SJSA1 (cell line): ENCODE measurements around the gene LRRC8E. TPM values are rescaled to one million over a fixed set of nuclear protein-coding genes. Genes with fewer than 3 reads are reported as not detected.
A peak's percentile ranks its signal among the peaks of the same experiment; 100 is the strongest.
"Not testable (repeated sequence)": the region's sequence is repeated elsewhere in the genome, so short reads cannot be mapped to it uniquely, and the experiment has no call there.

Source experiments
- DNase-seq, 2 experiments: peaks; one replicate each; pipeline ENCODE4 v3.0.0-alpha.2; 2015 to 2020; ENCODE audit warnings: low spot score in 2 of 2, low read depth in 1 of 2
- H3K27ac ChIP-seq: fragments of 250-450 bp; sonication (Bioruptor Pico); 2 replicates; pipeline ENCODE4 v1.5.1; 2020; ENCODE audit warnings: mild to moderate bottlenecking, moderate library complexity
- H3K27me3 ChIP-seq: fragments of 250-450 bp; sonication (Bioruptor Pico); replicated peaks from 2 replicates; pipeline ENCODE4 v1.5.1; 2020; ENCODE audit warnings: mild to moderate bottlenecking, moderate library complexity
- H3K36me3 ChIP-seq: fragments of 250-450 bp; sonication (Bioruptor Pico); 2 replicates; pipeline ENCODE4 v1.5.1; 2020; ENCODE audit warnings: mild to moderate bottlenecking
- H3K4me1 ChIP-seq: fragments of 250-450 bp; sonication (Bioruptor Pico); replicated peaks from 2 replicates; pipeline ENCODE4 v1.6.1; 2021; ENCODE audit warnings: mild to moderate bottlenecking
- H3K4me3 ChIP-seq: fragments of 250-450 bp; sonication (Bioruptor Pico); 2 replicates; pipeline ENCODE4 v1.5.1; 2020; ENCODE audit warnings: mild to moderate bottlenecking
- H3K9me3 ChIP-seq: fragments of 250-450 bp; sonication (Bioruptor Pico); replicated peaks from 2 replicates; pipeline ENCODE4 v1.5.1; 2020; ENCODE audit warnings: mild to moderate bottlenecking
- total RNA-seq: library from RNA; depleted of rRNA; stranded (reverse); fragments of >200 nt; shearing (Covaris generic); gene quantifications from 2 replicates; pipeline ENCODE4 v1.2.3, GENCODE V29; 2014

LRRC8E gene
- total RNA-seq, 1 experiment from 2014 or later = 2.1 TPM

DNA sequence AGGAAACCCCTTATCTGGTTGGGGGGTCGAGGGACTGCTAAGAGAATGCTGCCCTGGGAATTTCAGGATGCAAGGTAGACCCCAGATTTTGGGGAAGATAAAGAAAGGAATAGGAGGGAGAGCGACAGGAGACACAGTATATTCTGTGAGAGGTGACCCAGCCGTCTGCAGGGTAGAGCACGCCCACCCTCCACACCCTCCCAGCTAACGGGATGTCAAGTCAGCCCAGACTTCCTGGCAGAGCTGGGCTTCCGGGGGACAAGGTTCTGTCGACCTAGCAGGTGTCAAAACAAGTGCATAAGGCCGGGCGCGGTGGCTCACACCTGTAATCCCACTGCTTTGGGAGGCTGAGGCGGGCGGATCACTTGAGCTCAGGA lies 13.4 kb upstream of the LRRC8E start:
- Histone ChIP-seq H3K9me3 (no peaks in the 10 kb centered on the region), H3K27me3 (peaks cover 39% of the 10 kb centered on the region), H3K36me3 (no peaks in the 10 kb centered on the region), H3K27ac (no peak overlapping the region), H3K4me1 (peaks cover 12% of the 10 kb centered on the region), H3K4me3 (no peak overlapping the region)
- DNase-seq = no peak

DNA sequence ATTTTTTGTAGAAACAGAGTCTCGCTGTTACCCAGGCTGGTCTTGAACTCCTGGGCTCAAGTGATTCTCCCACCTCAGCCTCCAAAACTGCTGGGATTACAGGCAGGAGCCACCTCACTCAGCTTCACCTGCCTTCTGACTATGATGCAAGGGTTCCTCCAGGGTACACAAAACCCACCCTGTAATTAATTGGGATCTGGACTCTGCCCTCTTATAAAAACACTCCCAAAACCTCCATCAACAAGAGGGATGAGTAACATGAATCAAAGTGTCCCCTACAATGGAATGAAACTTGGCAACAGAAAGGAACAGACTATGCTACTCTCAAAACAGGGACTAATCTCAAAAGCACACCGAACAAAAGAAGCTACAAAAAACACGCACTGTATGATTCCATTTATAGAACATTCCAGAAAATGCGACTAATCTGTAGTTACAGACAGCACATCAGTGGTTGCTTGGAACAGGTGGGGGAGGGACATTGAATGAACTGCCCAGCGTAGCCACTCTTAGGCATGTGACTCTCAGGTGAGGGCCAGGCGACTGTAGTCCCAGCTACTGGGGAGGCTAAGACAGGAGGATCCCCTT lies 11.0 kb upstream of the LRRC8E start:
- Histone ChIP-seq H3K9me3 (no peaks in the 10 kb centered on the region), H3K4me1 (peaks cover 2% of the 10 kb centered on the region), H3K27me3 (peaks cover 38% of the 10 kb centered on the region), H3K4me3 (no peak overlapping the region), H3K27ac (no peak overlapping the region), H3K36me3 (no peaks in the 10 kb centered on the region)
- DNase-seq = no peak

DNA sequence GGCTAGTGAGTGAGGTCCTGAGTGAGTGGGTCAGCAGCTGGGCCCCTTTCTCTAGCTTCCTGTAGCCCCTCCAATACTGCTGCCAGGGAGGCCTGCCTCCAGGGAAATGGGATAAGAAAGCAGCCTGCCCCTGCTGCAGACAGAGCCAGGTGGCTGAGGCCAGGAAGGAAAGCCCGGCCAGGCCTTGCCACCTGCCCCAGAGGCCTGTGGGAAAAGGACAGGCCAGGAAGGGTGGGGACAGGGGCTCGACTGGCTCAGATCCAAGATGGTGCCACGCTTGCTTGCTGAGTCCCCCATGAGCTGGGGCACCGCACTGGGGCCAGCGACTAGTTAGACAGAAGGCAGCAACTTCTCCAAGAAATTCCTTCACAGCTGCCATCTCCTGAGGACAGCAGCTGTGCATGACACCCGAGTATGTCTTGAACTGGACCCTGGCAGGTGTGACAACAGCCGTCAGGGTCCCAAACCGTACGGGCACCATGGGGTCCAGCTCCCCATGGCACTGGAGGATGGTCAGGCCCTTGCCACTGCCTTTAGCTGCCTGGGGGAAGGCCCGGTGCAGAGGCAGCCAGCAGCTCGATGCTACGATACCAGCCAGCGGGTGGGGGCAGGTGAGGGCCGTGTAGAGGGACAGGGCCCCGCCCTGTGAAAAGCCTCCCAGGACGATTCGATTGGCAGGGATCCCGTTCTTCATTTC lies 9.1 kb upstream of the LRRC8E start:
- H3K36me3 ChIP-seq = no peaks in the 10 kb centered on the region
- H3K9me3 ChIP-seq = no peaks in the 10 kb centered on the region
- peaks cover 21% of the 10 kb centered on the region for H3K27me3 ChIP-seq
- H3K4me1 ChIP-seq = no peaks in the 10 kb centered on the region
- no peak overlapping the region for H3K4me3 ChIP-seq
- no peak overlapping the region for H3K27ac ChIP-seq
- DNase-seq = peak in 1 of 2 experiments; percentile 44

DNA sequence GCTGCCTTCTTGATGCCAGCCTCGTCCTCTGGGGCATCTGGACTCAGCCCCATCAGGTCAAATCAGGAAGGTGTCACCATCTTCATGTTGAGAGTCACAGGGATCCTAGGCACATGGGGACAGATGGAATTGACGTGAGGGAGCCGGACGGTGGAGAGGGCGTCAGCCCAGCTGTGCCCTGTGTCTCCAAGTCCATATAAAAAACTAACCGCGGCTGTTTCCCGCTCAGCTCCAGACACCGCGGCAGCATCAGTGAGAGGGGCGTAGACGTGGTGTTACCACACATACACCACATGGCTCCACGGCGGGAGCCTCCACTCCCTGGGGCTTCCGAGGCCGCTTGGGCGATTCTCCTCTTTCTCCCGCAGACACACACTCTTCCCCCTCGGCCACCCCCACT lies 8.5 kb upstream of the LRRC8E start:
- peaks cover 16% of the 10 kb centered on the region for H3K27me3 ChIP-seq

DNA sequence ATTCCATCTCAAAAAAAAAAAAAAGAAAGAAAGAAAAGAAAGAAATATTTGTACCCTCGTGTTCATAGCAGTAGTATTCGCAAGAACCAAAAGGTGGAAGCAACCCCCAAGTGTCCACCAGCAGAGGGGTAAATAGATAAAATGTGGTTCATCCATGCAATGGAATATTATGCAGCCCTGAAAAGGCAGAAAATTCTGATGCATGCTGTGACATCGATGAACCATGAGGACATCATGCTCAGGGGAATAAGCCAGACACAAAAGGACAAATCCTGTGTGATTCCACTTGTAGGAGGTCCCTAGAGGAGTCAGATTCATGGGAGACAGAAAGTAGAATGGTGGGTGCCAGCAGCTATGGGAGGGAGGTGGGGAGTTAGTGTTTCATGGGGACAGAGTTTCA lies 6.4 kb upstream of the LRRC8E start:
- no peaks in the 10 kb centered on the region for H3K4me1 ChIP-seq
- H3K9me3 ChIP-seq = no peaks in the 10 kb centered on the region
- H3K36me3 ChIP-seq = no peaks in the 10 kb centered on the region
- 0 out of 2 replicates have a peak, but pooled peaks cover 4% of the 10 kb centered on the region for H3K27me3 ChIP-seq
- H3K27ac ChIP-seq = no peak overlapping the region
- no peak for DNase-seq
- no peak overlapping the region for H3K4me3 ChIP-seq

More for the DNA sequence above, 8.5 kb upstream of the LRRC8E start:
- Histone ChIP-seq H3K36me3 (no peaks in the 10 kb centered on the region), H3K4me1 (no peaks in the 10 kb centered on the region), H3K9me3 (no peaks in the 10 kb centered on the region), H3K4me3 (no peak overlapping the region), H3K27ac (no peak overlapping the region)
- no peak for DNase-seq

DNA sequence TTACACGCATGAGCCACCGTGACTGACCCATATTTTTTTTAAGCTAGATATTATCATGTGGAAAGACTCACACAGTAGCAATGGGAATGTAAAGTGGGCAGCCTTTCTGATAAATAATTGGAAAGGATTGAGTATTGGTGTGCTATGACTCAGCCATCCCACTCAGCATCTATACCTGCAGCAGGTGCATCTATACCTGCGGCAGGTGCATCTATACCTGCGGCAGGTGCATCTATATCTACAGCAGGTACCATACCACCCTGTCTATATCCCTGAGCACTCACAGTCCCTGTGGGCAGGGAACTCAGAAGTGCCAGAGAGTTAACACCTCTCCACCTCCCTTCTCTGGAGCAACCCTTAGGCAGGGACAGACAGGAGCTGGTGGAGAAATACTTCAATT lies 5.2 kb upstream of the LRRC8E start:
- DNase-seq = no peak
- H3K4me3 ChIP-seq = no peak overlapping the region
- H3K27ac ChIP-seq = no peak overlapping the region
- H3K4me1 ChIP-seq = peaks cover 1% of the 10 kb centered on the region; the same call in 1 of the 2 replicates
- no peaks in the 10 kb centered on the region for H3K36me3 ChIP-seq
- H3K9me3 ChIP-seq = no peaks in the 10 kb centered on the region
- H3K27me3 ChIP-seq = no peaks in the 10 kb centered on the region

DNA sequence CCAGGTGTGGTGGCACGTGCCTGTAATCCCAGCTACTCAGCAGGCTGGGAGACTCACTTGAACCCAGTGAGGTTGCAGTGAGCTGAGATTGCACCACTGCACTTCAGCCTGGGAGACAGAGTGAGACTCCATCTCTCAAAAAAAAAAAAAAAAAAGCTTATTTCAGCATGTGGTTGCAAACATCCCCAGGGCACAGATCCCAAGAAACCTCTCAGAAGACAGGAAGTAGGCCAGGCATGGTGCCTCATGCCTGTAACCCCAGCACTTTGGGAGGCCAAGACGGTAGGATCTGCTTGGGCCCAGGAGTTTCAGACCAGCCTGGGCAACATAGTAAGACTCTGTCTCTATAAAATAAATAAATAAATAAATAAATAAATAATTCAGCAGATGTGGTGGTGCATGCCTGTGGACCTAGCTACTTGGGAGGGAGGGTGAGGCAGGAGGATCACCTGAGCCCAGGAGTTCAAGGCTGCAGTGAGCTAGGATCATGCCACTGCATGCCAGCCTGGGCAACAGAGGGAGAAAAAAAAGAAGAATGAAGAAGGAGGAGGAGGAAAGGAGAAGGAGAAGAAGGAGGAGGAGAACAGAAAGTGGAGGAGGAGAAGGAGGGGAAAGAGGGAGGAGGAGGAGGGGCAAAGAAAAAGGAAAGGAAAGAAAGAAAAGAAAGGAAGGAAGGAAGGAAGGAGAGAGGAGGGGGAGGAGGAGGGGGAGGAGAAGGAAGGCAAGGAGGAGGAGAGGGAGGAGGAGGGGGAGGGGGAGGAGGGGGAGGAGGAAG lies 4.3 kb upstream of the LRRC8E start:
- H3K27me3 ChIP-seq = no peaks in the 10 kb centered on the region
- H3K27ac ChIP-seq = no peak overlapping the region
- no peaks in the 10 kb centered on the region for H3K9me3 ChIP-seq
- peaks cover 9% of the 10 kb centered on the region; the same call in 1 of the 2 replicates for H3K4me1 ChIP-seq
- no peak for DNase-seq
- no peaks in the 10 kb centered on the region for H3K36me3 ChIP-seq
- no peak overlapping the region for H3K4me3 ChIP-seq

DNA sequence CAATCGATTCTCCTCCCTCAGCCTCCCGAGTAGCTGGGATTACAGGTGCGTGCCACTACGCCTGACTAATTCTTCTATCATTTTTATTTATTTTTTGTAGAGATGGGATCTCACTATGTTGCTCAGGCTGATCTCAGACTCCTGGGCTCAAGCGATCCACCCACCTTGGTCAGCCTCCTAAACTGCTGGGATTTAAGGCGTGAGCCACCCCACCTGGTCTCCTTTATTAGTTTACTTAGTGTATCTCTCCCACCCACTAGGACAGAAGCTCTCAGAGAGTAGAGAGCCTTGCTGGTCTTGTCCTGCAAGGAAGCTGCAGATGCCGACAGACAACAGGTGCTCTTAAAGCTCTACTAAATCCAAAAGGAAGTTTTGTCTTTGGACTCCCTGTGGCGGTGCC lies 2.5 kb upstream of the LRRC8E start:
- Histone ChIP-seq H3K36me3 (no peaks in the 10 kb centered on the region), H3K4me3 (no peak overlapping the region), H3K27ac (no peak overlapping the region), H3K27me3 (no peaks in the 10 kb centered on the region), H3K9me3 (no peaks in the 10 kb centered on the region), H3K4me1 (peaks cover 9% of the 10 kb centered on the region; the same call in 1 of the 2 replicates)
- no peak for DNase-seq

DNA sequence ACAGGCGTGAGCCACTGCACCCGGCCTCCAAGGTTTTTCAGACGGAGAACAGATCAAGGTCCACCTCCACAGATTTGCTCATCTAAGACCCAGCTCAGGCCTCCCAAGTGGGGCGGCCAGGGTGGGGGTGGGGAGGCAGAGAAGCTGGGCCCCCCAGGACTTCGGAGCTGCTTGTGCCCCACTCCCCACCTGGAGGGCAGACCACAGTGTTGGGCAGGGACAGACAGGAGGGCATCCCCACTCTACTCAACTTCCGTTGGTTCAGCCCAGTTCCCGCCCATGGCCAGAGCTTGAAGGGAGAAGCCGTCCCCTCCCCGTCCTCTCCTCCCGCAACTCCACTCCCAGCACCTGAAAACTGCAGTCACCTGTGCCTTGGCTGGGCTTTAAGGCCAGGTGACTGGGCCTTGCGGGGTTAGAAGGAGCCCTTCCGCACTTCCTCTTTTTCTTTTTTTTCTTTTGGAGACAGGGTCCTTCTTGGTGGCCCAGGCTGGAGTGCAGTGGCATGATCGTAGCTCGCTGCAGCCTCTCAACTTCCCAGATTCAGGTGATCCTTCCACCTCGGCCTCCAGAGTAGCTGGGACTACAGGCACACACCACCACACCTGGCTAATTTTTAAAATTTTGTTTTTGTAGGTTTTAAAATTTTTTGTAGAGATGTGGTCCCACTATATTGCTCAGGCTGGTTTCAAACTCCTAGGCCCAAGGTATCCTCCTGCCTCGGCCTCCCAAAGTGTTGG lies 734 bp upstream of the LRRC8E start:
- H3K4me3 ChIP-seq = no peak overlapping the region

DNA sequence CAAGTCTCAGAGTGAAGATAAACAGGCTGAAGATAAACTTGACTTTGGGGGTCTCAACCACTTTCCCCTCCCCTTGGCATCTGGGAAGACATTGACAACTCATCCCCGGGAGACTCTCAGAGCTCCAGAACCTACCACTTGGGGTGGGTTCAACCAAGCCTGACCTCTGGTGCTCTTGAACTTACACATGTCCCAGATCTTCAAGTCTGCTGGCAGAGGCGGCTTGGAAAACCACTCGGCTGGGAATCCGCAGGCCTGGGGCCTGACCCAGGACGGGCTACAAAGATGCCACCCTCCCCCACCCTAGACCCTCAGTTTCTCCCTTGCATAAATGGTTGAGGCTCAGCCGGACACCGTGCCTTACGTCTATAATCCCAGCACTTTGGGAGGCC lies 512 bp downstream of the LRRC8E start:
- no peaks in the 10 kb centered on the region for H3K36me3 ChIP-seq
- DNase-seq = no peak
- H3K9me3 ChIP-seq = no peaks in the 10 kb centered on the region
- peaks cover 9% of the 10 kb centered on the region; the same call in 1 of the 2 replicates for H3K4me1 ChIP-seq
- peak overlapping the region; percentile 43 for H3K4me3 ChIP-seq
- H3K27ac ChIP-seq = no peak overlapping the region
- no peaks in the 10 kb centered on the region for H3K27me3 ChIP-seq

More for the DNA sequence above, 734 bp upstream of the LRRC8E start:
- no peaks in the 10 kb centered on the region for H3K36me3 ChIP-seq
- DNase-seq = no peak
- peaks cover 9% of the 10 kb centered on the region; the same call in 1 of the 2 replicates for H3K4me1 ChIP-seq
- no peak overlapping the region for H3K27ac ChIP-seq
- H3K27me3 ChIP-seq = no peaks in the 10 kb centered on the region
- H3K9me3 ChIP-seq = no peaks in the 10 kb centered on the region

DNA sequence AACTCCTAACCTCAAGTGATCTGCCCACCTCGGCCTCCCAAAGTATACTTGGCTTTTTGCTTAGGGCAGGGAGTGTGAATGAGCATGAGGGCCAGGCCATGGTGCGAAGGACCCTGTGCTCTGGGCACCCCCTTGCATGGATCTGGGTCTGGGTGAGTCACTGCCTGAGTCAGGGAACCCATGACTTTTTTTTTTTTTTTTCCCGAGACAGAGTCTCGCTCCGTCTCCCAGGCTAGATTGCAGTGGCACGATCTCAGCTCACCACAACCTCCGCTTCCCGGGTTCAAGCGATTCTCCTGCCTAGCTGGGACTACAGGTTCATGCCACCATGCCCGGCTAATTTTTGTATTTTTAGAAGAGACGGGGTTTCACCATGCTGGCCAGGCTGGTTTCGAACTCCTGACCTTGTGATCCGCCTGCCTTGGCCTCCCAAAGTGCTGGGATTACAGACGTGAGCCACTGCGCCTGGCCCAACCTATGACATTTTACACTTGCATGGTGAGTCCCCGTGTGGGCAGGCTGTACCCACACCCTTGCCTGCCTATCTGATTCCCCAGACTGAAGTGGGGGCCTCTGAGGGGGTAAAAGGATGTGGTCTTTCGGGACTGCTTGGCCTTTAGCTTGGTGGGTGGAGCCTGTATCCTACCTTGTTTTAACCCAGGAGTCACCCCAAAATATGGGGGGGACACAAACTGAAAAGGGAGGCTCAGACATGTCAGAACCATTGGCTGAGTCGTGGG lies 5.2 kb downstream of the LRRC8E start:
- not testable (repeated sequence) for DNase-seq

DNA sequence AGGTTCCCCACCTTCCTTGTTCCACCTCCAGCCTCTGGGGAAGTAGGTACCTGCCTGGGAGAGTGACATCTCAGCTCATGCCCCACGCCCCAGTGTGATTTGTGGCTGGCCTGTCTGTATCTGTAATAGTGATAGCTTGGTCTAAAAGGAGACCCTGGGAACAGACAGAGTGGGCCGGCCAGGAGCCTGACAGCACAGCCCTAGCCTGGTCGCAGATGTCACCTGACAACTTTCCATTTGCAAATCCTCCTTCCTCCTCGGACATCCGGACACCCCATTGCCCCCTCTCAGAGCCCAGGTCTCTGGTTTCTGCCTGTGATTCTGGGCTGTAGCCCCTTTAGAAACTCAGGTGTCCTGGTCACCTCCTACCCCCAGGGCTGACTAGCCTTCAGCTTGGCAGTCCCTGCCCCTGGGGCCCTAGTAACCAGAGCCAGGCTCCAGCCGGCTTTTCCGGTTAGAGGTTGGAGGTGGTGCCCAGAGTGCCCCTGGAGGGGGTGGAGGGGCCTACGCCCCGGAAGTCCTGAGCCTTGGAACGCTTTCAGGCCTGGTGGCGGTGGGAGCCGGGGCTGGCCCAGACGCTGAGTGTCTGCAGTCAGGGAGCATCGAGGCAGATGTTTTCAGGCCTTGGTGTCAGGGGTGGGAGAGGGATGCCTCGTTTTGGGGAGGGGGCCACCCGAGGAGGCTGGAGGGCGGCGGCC lies 6.5 kb downstream of the LRRC8E start:
- no peaks in the 10 kb centered on the region for H3K27me3 ChIP-seq
- H3K4me3 ChIP-seq = no peak overlapping the region
- H3K9me3 ChIP-seq = no peaks in the 10 kb centered on the region
- DNase-seq = no peak
- H3K36me3 ChIP-seq = no peaks in the 10 kb centered on the region
- no peaks in the 10 kb centered on the region for H3K4me1 ChIP-seq
- no peak overlapping the region for H3K27ac ChIP-seq

More for the DNA sequence above, 5.2 kb downstream of the LRRC8E start:
- not testable (repeated sequence) for H3K36me3 ChIP-seq, H3K9me3 ChIP-seq, H3K4me1 ChIP-seq, H3K4me3 ChIP-seq, H3K27me3 ChIP-seq, H3K27ac ChIP-seq

DNA sequence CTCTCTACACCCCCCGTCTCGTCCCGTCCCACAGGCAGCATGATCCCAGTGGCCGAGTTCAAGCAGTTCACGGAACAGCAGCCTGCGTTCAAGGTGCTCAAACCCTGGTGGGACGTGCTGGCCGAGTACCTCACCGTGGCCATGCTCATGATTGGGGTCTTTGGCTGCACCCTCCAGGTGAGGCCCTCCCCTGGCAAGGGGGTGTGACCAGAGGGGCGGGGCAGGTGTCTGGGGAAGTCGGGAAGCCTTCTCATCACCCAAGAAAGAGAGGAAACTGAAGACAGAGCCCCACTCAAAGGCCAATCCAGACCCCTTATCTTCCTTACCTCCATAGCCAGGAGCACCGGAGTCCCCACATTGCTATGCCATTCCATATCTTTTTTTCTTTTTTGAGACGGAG lies 7.3 kb downstream of the LRRC8E start:
- DNase-seq = no peak
- no peak overlapping the region for H3K4me3 ChIP-seq
- H3K36me3 ChIP-seq = no peaks in the 10 kb centered on the region
- H3K4me1 ChIP-seq = no peaks in the 10 kb centered on the region
- no peak overlapping the region for H3K27ac ChIP-seq
- H3K27me3 ChIP-seq = no peaks in the 10 kb centered on the region
- H3K9me3 ChIP-seq = no peaks in the 10 kb centered on the region
